ENCODE measurements around the gene PTGES3L.

PTGES3L gene

GRCh38 chr17:42979511-42980273, at the start of gene PTGES3L:
Gene PTGES3L, minus strand, starts transcription at chr17:42980080. Its CDS starts 27 bp downstream, at chr17:42980053.
- peak in 1 of 4 experiments; percentile 9 for DNase-seq

- no peak for DNase-seq
Measured at GRCh38 chr17:43028221-43028861, 48.5 kb upstream of the PTGES3L start.

GRCh38 chr17:43027091-43028032, 47.5 kb upstream of the PTGES3L start:
- no peak for DNase-seq

GRCh38 chr17:43026595-43026994, 46.7 kb upstream of the PTGES3L start:
- DNase-seq, result no peak

- DNase-seq, result no peak
Measured at GRCh38 chr17:43025766-43026537, 46.1 kb upstream of the PTGES3L start.

DNA sequence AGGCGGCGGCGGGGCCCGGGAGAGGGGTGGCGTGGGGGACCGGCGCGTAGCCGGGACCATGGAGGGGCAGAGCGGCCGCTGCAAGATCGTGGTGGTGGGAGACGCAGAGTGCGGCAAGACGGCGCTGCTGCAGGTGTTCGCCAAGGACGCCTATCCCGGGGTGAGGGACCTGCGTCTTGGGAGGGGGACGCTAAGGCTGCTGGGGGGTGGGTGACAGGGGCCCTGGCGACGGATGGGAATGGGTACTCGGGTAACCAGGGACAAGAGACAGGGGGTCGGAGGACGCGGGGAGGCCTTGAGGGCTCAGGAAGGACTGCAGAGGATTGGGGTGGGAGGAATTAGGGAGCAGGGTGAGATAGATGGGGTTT, 45.4 kb upstream of the PTGES3L start:
- DNase-seq, result no peak

DNA sequence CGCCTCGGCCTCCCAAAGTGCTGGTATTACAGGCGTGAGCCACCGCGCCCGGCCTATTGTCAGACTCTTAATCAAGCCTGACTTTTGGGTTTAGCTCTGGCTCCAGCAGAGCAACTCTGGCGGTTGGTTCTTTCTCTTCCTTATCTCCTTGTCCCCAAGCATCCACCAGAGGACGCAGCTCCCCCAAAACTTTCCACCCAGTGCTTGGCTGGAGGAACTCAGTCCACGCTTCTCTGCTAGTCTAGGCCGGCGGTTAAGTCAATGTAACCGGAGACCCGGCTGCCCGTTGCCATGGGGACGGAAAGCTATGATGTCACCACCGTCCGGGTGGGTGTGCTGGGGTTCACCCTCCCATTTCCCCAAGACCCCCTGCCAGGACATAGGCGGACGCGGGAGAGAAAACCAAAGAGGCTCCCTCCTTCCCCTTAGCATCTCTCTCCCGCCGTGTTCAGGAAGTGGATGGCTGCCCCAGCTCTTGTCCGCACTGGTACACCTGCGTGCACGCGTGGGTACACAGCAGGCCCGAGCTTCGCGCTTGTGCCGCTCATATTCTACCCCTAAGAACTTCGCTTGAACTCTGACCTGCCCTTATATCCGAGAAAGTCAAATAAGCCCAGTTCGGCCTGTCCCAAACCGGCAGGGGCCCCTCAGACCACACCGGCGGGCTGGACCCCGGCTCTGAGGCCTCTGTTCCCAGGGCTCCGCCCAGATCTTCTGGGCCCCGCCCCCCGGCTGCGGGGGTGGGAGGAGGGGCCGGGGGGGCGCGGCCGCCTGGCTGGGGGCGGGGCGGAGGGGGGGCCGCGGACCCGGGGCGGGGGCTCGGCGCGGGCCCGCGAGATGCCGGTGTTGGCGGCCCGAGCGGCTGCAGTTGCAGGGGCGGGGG, 44.8 kb upstream of the PTGES3L start, which contains the start of gene RND2:
TSS of gene RND2 (plus strand) at position 825 of the 883 bp plus-strand sequence. CDS start 117 bp downstream, outside the sequence.
- peak in 3 of 4 experiments; percentile 34 to 67 (median 48) for DNase-seq

- DNase-seq, result peak in 3 of 4 experiments; percentile 35 to 57 (median 40)
Measured at GRCh38 chr17:43021741-43022512, 42.0 kb upstream of the PTGES3L start, which contains the start of gene VAT1. Gene VAT1, minus strand, starts transcription at chr17:43022385. Its CDS starts 63 bp downstream, at chr17:43022322.

DNA sequence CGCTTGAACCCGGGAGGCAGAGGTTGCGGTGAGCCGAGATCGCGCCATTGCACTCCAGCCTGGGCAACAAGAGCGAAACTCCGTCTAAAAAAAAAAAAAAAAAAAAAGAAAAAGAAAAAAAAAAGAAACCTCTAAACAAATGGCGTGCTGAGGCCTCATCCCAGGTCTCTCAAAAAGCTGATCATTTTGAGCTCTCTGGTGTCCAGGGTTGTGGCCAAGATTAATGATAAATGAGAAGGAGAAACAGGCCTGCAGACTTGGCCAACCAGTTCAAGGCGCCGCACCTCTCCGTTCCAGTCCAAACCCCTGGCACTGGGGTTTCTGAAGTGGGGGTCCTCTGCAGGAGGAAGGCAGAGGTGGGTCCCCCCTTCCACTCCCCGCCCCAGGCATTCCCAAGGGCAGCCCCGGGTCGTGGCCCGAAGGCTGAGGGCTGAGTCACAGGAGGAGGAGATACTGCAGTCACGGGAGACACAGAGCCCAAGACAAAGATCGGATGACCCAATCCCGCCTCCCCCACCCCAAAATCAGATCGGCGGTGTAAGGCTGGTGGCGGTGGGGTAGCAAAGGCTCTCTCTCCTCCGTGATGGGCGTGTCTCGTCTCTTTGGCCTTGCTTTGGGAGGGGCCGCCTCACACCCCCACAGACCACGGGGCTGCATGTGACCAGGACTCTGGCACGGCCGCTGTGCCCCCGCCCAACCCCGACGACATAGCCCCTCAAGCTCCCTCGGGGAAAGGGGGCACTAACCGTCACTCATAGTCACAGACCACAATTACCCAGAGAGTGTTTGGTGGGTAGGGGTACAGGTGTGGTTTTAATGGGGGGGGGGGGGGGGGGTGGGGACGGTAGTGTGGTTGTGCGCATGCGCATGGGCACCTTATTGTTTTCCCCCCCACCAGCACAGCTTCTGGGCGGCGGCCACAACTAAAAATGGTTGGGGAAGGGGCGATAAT, 41.2 kb upstream of the PTGES3L start:
- DNase-seq, result peak in 1 of 4 experiments; percentile 32

- no peak for DNase-seq
Measured at GRCh38 chr17:43020030-43020621, 40.2 kb upstream of the PTGES3L start.

GRCh38 chr17:43019418-43019817, 39.5 kb upstream of the PTGES3L start:
- no peak for DNase-seq

DNA sequence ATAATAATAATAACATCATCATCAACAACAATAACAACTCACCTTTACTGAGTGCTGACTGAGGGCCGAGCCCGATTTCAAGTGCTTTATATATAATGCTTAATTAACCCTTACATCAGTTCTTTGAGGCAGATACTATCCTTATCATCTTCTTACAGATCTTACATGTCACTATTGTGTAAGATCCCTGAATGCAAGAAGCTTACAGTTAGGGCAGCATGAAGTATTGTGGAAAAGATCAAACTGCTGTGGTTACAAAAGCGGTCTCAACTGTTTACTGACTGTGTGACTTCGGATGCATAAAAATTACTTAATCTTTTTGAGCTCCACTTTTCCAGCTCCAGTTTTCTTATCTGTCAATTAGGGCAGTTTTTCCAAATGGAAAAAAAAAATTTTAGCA, 39.1 kb upstream of the PTGES3L start:
- no peak for DNase-seq

- no peak for DNase-seq
Measured at GRCh38 chr17:43018008-43018853, 38.4 kb upstream of the PTGES3L start.

DNA sequence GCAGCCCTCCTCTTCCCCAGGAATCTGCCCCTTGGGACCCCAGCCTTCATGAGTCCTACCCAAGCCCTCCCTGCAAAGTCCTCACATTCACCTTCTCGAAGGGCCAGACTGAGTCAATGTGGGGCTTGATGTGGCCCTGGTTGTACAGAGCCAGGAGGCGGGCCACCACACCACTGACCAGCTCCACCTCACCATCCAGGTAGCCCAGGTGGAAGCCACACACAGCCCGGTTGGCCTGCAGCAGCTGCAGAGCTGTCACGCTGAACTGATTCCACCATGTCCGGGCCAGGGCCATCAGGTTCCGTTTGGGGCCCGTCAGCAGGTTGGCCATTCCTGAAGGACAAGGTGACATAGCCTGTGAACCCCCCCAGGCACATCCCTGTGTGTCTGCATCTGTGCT, 36.3 kb upstream of the PTGES3L start:
- no peak for DNase-seq

DNA sequence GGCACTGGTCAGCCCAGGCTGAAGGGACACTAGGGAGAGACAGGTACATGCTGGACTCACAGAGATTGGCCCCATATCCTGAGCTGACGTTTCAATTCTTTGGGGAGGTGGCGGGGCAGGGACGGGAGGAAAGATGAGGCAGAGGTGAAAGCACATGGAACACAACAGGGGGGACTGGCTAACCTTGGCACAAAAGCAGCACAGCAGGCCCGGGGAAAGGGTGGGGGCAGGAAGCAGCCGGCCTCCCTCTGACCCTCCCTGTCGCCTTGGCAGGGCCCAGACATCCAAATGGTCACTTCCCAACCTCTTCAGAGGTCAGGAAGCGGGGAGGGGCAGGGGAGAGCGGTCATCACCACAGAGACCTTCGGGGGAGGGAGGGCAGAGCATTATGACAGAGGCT, 35.7 kb upstream of the PTGES3L start:
- no peak for DNase-seq

DNA sequence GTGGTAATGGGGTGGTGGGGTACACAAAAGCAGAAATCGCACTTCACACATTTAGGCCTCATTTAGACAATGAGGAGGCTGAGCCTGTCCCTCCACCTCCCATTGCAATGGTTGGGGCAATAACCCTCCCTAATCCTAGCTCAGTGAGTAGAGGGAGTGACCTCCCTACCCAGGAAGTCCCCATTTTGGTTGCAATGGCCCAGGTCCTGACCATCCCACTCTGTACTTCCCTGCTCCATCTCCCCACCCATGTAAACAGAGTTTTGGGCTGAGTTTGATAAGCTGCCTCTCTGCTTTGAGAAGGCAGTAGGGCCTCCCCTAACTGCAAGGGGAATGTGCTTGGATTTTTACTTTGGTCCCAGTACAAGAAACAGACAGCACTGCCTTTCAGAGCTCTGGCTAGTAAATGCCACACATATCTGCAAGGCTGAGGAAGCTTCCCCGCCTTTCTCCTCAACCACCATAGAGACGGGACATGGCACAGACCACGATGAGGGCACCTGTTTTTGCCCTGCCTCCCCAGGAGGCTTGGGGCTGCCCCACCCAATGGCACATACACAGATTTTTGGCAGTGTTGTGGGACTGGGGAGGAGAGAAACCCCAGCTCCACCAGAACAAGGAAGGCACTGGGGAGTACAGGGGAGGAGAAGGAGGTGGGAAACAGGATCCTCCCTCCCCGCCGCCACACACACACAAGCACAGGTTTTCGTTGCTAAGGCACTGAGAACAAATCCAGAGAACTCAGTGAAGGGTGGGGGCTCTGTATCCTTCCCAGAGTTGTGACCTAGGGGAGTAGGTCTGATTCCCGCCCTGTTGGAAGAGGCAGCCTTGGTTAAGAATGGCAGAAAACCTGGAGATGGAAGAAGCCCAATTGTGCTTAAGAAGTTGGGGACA, 35.0 kb upstream of the PTGES3L start:
- DNase-seq, result no peak
